GM21360 (cell line): ENCODE data around the gene MYO3A.

Source experiments
- ATAC-seq: cut with Tn5 transposase; IDR thresholded peaks from one replicate; pipeline ENCODE4 v1.9.1; 2021; ENCODE audit warnings: mild to moderate bottlenecking, moderate library complexity; ENCODE audit not compliant: unreplicated experiment

Gene MYO3A

GRCh38 chr10:25933653-25934608 lies at the start of gene MYO3A:
TSS of gene MYO3A (plus strand) at chr10:25934229. CDS start at chr10:25952111, 17,882 bp downstream.
- no peak for ATAC-seq

GRCh38 chr10:25888627-25889026 lies 45.4 kb upstream of the MYO3A start:
- no peak for ATAC-seq

- ATAC-seq, result no peak
These were observed 43.0 kb upstream of the MYO3A start for GRCh38 chr10:25890995-25891394.

GRCh38 chr10:25895856-25896255 lies 38.2 kb upstream of the MYO3A start:
- ATAC-seq, result no peak

- no peak for ATAC-seq
These were observed 37.6 kb upstream of the MYO3A start for GRCh38 chr10:25896421-25896820.

- ATAC-seq, result no peak
These were observed 34.7 kb upstream of the MYO3A start for GRCh38 chr10:25899304-25899703.

- peak; percentile 54 for ATAC-seq
These were observed 32.8 kb upstream of the MYO3A start for GRCh38 chr10:25901199-25901598.

GRCh38 chr10:25902002-25902401 lies 32.0 kb upstream of the MYO3A start:
- ATAC-seq, result peak; percentile 67

GRCh38 chr10:25907261-25907660 lies 26.8 kb upstream of the MYO3A start:
- ATAC-seq, result no peak

- no peak for ATAC-seq
These were observed 21.2 kb upstream of the MYO3A start for GRCh38 chr10:25912866-25913265.

- ATAC-seq, result no peak
These were observed 19.3 kb upstream of the MYO3A start for GRCh38 chr10:25914776-25915175.

GRCh38 chr10:25934621-25935139 lies 651 bp downstream of the MYO3A start:
- no peak for ATAC-seq

GRCh38 chr10:25938405-25938804 lies 4.4 kb downstream of the MYO3A start:
- ATAC-seq, result no peak

- ATAC-seq, result no peak
These were observed 10.7 kb downstream of the MYO3A start for GRCh38 chr10:25944771-25945170.

GRCh38 chr10:25952857-25953256 lies 18.8 kb downstream of the MYO3A start:
- ATAC-seq, result peak; percentile 48

- no peak for ATAC-seq
These were observed 20.8 kb downstream of the MYO3A start for GRCh38 chr10:25954851-25955250.

GRCh38 chr10:25959540-25960232 lies 25.7 kb downstream of the MYO3A start:
- ATAC-seq, result no peak

GRCh38 chr10:25965584-25965983 lies 31.6 kb downstream of the MYO3A start:
- ATAC-seq, result no peak

GRCh38 chr10:25966844-25967243 lies 32.8 kb downstream of the MYO3A start:
- ATAC-seq, result no peak

- no peak for ATAC-seq
These were observed 38.6 kb downstream of the MYO3A start for GRCh38 chr10:25972631-25973030.

- no peak for ATAC-seq
These were observed 40.9 kb downstream of the MYO3A start for GRCh38 chr10:25974897-25975459.
